Dermis microvascular lymphatic vessel endothelial cell (primary cell): ENCODE measurements around the gene OMD. TPM values are rescaled to one million over a fixed set of nuclear protein-coding genes. Genes with fewer than 3 reads are reported as not detected.

Source experiments
- DNase-seq, 2 donors: peaks; one replicate each; pipeline versions ENCODE4 v3.0.0 to v3.0.0-alpha.2; 2010; ENCODE audit warnings: low read depth in 2 of 2
- total RNA-seq: library from RNA; depleted of rRNA; stranded (reverse); fragments of >200 nt; gene quantifications from 2 replicates; pipeline ENCODE4 v1.2.1, GENCODE V29; 2014

OMD gene
- total RNA-seq, 1 donor from 2014 or later, result not detected

GRCh38 chr9:92373167-92373566, 51.1 kb downstream of the OMD start:
- no peak for DNase-seq

DNA sequence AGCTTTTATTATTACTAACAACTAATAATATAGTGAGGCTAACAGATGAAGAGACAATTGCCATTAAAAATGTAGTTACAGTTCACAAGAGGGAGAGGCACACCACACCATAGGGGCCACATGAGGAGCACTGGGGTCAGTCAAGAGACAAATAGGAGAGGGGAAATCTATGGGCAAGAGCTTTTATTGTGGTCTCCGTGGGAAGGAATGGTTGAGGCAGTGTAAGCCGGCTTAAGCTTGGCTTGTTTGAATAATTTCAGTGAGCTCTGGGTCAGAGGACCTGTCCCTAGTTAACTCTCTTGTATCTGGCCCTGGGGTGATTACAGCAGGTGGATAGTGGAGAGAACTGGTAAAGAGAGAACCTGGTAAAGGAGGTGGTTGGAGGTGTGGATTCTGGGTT, 55.2 kb downstream of the OMD start:
- DNase-seq, result no peak

Other genes with a start within 250 kb of the OMD start
- 94.9 and 122 TPM in 2 replicates for gene IARS1, start 130.8 kb downstream of the OMD start, total RNA-seq
- 10.4 and 14.9 TPM in 2 replicates for gene NOL8, start 99.1 kb downstream of the OMD start, total RNA-seq
- gene CENPP, start 98.5 kb downstream of the OMD start, total RNA-seq, result 1.6 and 2.7 TPM in 2 replicates
- gene OGN, start 19.9 kb downstream of the OMD start, total RNA-seq, result not detected in 2 replicates
- not detected in 2 replicates for gene ASPN, start 58.0 kb upstream of the OMD start, total RNA-seq
- not detected in 2 replicates for gene ECM2, start 111.5 kb upstream of the OMD start, total RNA-seq
- 15.4 and 17.6 TPM in 2 replicates for gene IPPK, start 245.7 kb upstream of the OMD start, total RNA-seq